Neural cell (in vitro differentiated cells): ENCODE results near the gene CCR7. TPM values are rescaled to one million over a fixed set of nuclear protein-coding genes. Genes with fewer than 3 reads are reported as not detected.

Experiments
- H2AFZ ChIP-seq: fragments of 200-600, 300-800 bp; sonication (generic), shearing (Covaris generic); 2 replicates; pipeline ENCODE4 v1.6.0; 2014; ENCODE audit warnings: low read depth, mild to moderate bottlenecking, antibody characterized with exemption, low read length, moderate library complexity
- H3F3A ChIP-seq: fragments of 200-600 bp; shearing (Covaris generic); 2 replicates; pipeline ENCODE4 v1.6.1; 2016; ENCODE audit warnings: mild to moderate bottlenecking, moderate library complexity, mixed read lengths, antibody characterized with exemption, low read length; ENCODE audit not compliant: insufficient read depth, poor library complexity, severe bottlenecking
- H3K27ac ChIP-seq: fragments of 200-600, 300-800 bp; sonication (generic), shearing (Covaris generic); 2 replicates; pipeline ENCODE4 v1.5.1; 2014; ENCODE audit warnings: mild to moderate bottlenecking, low read length, moderate library complexity
- H3K27me3 ChIP-seq: fragments of 300-800, 200-600 bp; sonication (generic), shearing (Covaris generic); 2 replicates; pipeline ENCODE4 v1.6.0; 2014; ENCODE audit warnings: mild to moderate bottlenecking, low read depth, low read length, moderate library complexity; ENCODE audit not compliant: insufficient read depth
- H3K36me3 ChIP-seq: fragments of 300-800, 200-600 bp; sonication (generic), shearing (Covaris generic); 2 replicates; pipeline ENCODE4 v1.5.1; 2014; ENCODE audit warnings: mild to moderate bottlenecking, antibody characterized with exemption, low read length, moderate library complexity; ENCODE audit not compliant: insufficient read depth
- H3K4me2 ChIP-seq: fragments of 300-800, 200-600 bp; sonication (generic), shearing (Covaris generic); 2 replicates; pipeline ENCODE4 v1.6.0; 2014; ENCODE audit warnings: mild to moderate bottlenecking, low read length
- H3K4me3 ChIP-seq: fragments of 300-800, 200-600 bp; sonication (generic), shearing (Covaris generic); 2 replicates; pipeline ENCODE4 v1.5.1; 2014; ENCODE audit warnings: mild to moderate bottlenecking, low read length, moderate library complexity
- H3K79me2 ChIP-seq: fragments of 200-600 bp; shearing (Covaris generic); replicated peaks from 2 replicates; pipeline ENCODE4 v1.6.0; 2014; ENCODE audit warnings: mild to moderate bottlenecking, low read length, moderate library complexity; ENCODE audit not compliant: insufficient read depth
- H3K9ac ChIP-seq: fragments of 300-800, 200-600 bp; sonication (generic), shearing (Covaris generic); 2 replicates; pipeline ENCODE4 v1.6.1; 2016; ENCODE audit warnings: mild to moderate bottlenecking, low read length, mixed read lengths
- H3K9me2 ChIP-seq: fragments of 200-600 bp; shearing (Covaris generic); 2 replicates; pipeline ENCODE4 v1.6.1; 2016; ENCODE audit warnings: mild to moderate bottlenecking, low read length, mixed read lengths; ENCODE audit not compliant: insufficient read depth
- H3K9me3 ChIP-seq: fragments of 200-600, 300-800 bp; sonication (generic), shearing (Covaris generic); 2 replicates; pipeline ENCODE4 v1.6.1; 2016; ENCODE audit warnings: mild to moderate bottlenecking, mixed run types, low read length, moderate library complexity, mixed read lengths
- H4K20me1 ChIP-seq: fragments of 200-600 bp; shearing (Covaris generic); 2 replicates; pipeline ENCODE4 v1.6.1; 2016; ENCODE audit warnings: mild to moderate bottlenecking, mixed run types; ENCODE audit not compliant: insufficient read depth
- CTCF ChIP-seq: fragments of 450-650 bp; IDR thresholded peaks from 2 replicates; pipeline ENCODE4 v1.5.1; 2014; ENCODE audit warnings: antibody characterized with exemption, mild to moderate bottlenecking, moderate library complexity; ENCODE audit not compliant: poor library complexity, severe bottlenecking
- EP300 ChIP-seq: fragments of 450-650 bp; conservative IDR thresholded peaks from 2 replicates; pipeline ENCODE4 v1.6.1; 2014; ENCODE audit warnings: antibody characterized with exemption, mild to moderate bottlenecking, moderate library complexity; ENCODE audit not compliant: poor library complexity, severe bottlenecking
- EZH2 ChIP-seq: fragments of 200-600, 300-800 bp; shearing (Covaris generic), sonication (generic); IDR thresholded peaks from 2 replicates; pipeline ENCODE4 v1.6.1; 2014; ENCODE audit warnings: antibody characterized with exemption, low read length, borderline replicate concordance, mild to moderate bottlenecking; ENCODE audit not compliant: insufficient read depth, poor library complexity, severe bottlenecking
- MXI1 ChIP-seq: fragments of 450-650 bp; conservative IDR thresholded peaks from 2 replicates; pipeline ENCODE4 v1.6.1; 2014; ENCODE audit warnings: antibody characterized with exemption, mild to moderate bottlenecking; ENCODE audit not compliant: poor library complexity, severe bottlenecking
- POLR2AphosphoS5 ChIP-seq: IDR thresholded peaks from 2 replicates; pipeline ENCODE4 v1.6.1; 2012
- RAD21 ChIP-seq: fragments of 450-650 bp; conservative IDR thresholded peaks from 2 replicates; pipeline ENCODE4 v1.6.1; 2014; ENCODE audit warnings: antibody characterized with exemption, mild to moderate bottlenecking, moderate library complexity
- SMC3 ChIP-seq: fragments of 450-650 bp; conservative IDR thresholded peaks from 2 replicates; pipeline ENCODE4 v1.6.1; 2014; ENCODE audit warnings: antibody characterized with exemption, mild to moderate bottlenecking, moderate library complexity; ENCODE audit not compliant: poor library complexity
- TAF1 ChIP-seq: IDR thresholded peaks from 2 replicates; pipeline ENCODE4 v1.6.1; 2012; ENCODE audit warnings: low read depth
- polyA plus RNA-seq: library from polyadenylated mRNA; depleted of rRNA; stranded (reverse); fragments of >200 nt; gene quantifications from 2 replicates; pipeline ENCODE4 v1.2.3, GENCODE V29; 2014
- TF ChIP-seq, protein P1 (sequence below): IDR thresholded peaks from 2 replicates; pipeline ENCODE4 v1.6.1; 2012; ENCODE audit warnings: borderline replicate concordance

Gene CCR7
- polyA plus RNA-seq, 1 donor from 2014 or later, result not detected

DNA sequence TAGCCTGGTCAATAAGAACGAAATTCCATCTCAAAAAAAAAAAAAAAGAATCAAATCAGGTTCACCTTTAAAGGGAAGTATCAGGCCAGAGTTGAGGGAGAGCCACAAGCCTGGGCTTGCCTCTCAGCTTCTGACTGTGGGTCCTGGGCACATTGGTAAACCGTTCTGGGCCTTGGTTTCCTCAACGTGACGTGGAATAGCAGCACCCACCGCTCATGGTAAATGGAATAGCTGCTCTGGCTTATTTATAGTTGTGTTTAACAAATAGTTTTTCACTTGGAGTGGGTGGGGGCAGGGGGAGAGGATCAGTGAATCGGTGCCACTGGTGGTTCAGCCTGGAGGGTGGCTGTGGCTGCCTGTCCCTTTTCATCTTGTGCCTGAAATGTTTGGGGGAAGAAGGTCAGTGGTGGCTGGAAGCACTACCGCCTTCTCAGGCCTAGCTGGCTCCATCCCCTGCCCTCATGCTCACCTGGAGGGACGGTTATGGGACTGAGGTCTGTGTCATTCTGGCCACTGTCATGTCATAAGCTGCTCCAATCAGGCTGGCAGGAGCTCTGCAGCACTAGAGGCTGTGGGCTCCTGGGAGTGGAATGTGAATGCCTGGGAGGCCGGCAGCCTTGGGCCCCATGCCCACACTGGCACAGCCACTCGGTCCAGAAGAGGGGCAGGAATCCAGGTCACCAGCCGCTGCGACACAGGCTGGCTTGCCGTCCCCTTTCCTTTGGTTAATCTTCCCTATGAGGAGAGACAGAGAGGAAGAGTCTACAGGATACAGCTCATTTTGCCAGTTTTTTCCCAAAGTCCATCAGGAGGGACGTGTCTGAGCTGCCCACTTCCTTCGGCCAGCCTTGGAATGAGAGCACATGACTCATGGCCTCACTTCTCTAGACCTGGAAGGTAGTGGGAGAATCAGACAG, 27.0 kb downstream of the CCR7 start:
- Histone ChIP-seq H2AFZ (no peak overlapping the region), H3K9me3 (no peaks in the 10 kb centered on the region), H3K79me2 (no peaks in the 10 kb centered on the region), H3K27me3 (no peaks in the 10 kb centered on the region), H3F3A (no peaks in the 10 kb centered on the region), H3K4me3 (no peak overlapping the region), H3K9ac (no peak overlapping the region), H3K36me3 (no peaks in the 10 kb centered on the region), H3K4me2 (no peak overlapping the region), H3K27ac (no peak overlapping the region), H4K20me1 (no peaks in the 10 kb centered on the region), H3K9me2 (no peaks in the 10 kb centered on the region)
- no peak for TF ChIP-seq EP300

- no peak for TF ChIP-seq EZH2
- TF ChIP-seq MXI1, result no peak
- no peak for TF ChIP-seq SMC3
- no peak for TF ChIP-seq TAF1
- TF ChIP-seq EP300, result no peak
- TF ChIP-seq CTCF, result no peak
- TF ChIP-seq, protein P1, sequence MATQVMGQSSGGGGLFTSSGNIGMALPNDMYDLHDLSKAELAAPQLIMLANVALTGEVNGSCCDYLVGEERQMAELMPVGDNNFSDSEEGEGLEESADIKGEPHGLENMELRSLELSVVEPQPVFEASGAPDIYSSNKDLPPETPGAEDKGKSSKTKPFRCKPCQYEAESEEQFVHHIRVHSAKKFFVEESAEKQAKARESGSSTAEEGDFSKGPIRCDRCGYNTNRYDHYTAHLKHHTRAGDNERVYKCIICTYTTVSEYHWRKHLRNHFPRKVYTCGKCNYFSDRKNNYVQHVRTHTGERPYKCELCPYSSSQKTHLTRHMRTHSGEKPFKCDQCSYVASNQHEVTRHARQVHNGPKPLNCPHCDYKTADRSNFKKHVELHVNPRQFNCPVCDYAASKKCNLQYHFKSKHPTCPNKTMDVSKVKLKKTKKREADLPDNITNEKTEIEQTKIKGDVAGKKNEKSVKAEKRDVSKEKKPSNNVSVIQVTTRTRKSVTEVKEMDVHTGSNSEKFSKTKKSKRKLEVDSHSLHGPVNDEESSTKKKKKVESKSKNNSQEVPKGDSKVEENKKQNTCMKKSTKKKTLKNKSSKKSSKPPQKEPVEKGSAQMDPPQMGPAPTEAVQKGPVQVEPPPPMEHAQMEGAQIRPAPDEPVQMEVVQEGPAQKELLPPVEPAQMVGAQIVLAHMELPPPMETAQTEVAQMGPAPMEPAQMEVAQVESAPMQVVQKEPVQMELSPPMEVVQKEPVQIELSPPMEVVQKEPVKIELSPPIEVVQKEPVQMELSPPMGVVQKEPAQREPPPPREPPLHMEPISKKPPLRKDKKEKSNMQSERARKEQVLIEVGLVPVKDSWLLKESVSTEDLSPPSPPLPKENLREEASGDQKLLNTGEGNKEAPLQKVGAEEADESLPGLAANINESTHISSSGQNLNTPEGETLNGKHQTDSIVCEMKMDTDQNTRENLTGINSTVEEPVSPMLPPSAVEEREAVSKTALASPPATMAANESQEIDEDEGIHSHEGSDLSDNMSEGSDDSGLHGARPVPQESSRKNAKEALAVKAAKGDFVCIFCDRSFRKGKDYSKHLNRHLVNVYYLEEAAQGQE, result no peak
- TF ChIP-seq RAD21, result no peak
- no peak for TF ChIP-seq POLR2AphosphoS5
Measured at GRCh38 chr17:40536295-40537171, 28.7 kb downstream of the CCR7 start.

More at GRCh38 chr17:40536295-40537171, 28.7 kb downstream of the CCR7 start:
- no peaks in the 10 kb centered on the region for H4K20me1 ChIP-seq
- H3K4me2 ChIP-seq, result no peak overlapping the region
- H3F3A ChIP-seq, result no peaks in the 10 kb centered on the region
- no peaks in the 10 kb centered on the region for H3K9me2 ChIP-seq
- H2AFZ ChIP-seq, result no peak overlapping the region
- no peaks in the 10 kb centered on the region for H3K79me2 ChIP-seq
- no peaks in the 10 kb centered on the region for H3K36me3 ChIP-seq
- H3K9ac ChIP-seq, result no peak overlapping the region
- H3K9me3 ChIP-seq, result no peaks in the 10 kb centered on the region
- H3K4me3 ChIP-seq, result no peak overlapping the region
- no peaks in the 10 kb centered on the region for H3K27me3 ChIP-seq
- H3K27ac ChIP-seq, result no peak overlapping the region
